C4-2B (cell line): ENCODE data around the gene SGSM1.

Experiments used
- ZFX ChIP-seq: fragments of 450-650 bp; IDR thresholded peaks from 2 replicates; pipeline ENCODE4 v1.6.1; 2017
- TF ChIP-seq, protein P1 (sequence below): fragments of 450-650 bp; conservative IDR thresholded peaks from 2 replicates; pipeline ENCODE4 v1.5.1; 2017; ENCODE audit warnings: mild to moderate bottlenecking

DNA sequence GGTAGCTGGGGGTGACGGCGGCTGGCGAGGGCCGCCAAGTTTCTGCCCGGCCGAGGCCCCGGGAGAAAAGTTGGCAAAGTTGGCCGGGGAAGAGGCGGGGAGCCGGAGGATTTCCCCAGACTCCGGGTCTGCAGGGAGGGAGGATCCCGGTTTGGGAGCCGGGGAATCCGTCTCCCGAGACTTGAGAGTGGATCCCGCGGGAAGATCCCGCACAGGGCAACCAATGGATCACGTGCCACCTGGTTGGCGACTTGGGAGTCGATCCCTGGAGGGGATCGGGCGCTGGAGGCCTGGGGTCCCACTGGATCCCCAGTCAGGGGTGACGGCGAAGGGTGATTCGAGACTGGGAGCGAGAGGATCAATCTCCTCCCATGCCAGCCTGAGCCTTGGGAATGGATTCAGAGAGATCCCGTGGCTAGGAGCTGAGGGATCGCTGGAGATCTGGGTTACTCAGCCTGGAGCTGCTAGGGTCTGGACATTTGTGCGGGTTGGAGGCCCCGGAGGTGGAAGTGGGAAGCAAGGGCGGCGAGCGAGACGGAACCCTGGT, 146.9 kb downstream of the SGSM1 start:
- TF ChIP-seq, protein P1, sequence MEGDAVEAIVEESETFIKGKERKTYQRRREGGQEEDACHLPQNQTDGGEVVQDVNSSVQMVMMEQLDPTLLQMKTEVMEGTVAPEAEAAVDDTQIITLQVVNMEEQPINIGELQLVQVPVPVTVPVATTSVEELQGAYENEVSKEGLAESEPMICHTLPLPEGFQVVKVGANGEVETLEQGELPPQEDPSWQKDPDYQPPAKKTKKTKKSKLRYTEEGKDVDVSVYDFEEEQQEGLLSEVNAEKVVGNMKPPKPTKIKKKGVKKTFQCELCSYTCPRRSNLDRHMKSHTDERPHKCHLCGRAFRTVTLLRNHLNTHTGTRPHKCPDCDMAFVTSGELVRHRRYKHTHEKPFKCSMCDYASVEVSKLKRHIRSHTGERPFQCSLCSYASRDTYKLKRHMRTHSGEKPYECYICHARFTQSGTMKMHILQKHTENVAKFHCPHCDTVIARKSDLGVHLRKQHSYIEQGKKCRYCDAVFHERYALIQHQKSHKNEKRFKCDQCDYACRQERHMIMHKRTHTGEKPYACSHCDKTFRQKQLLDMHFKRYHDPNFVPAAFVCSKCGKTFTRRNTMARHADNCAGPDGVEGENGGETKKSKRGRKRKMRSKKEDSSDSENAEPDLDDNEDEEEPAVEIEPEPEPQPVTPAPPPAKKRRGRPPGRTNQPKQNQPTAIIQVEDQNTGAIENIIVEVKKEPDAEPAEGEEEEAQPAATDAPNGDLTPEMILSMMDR, result no peak
- no peak; the same call in 1 of the 2 replicates for TF ChIP-seq ZFX
